Measurements from ENCODE around the gene MCM5.

Gene MCM5

DNA sequence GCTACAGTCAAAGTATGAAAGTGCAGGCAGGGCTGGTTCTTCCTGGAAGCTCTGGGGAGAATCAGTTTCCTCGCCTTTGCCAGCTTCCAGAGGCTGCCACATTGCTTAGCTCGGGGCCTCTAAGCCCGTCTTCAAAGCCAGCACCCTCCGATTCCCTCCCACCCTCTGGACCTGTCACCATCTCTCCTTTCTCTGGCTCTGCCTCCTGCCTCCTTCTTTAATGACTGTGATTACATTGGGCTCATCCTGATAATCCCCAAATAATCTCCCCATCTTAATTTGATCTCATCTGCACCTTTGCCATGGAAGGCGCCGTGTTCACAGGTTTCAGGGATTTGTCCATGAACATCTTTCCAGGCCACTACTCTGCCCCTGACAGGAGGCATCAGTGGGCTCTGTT, 42.5 kb downstream of the MCM5 start:
- Histone ChIP-seq H3K27me3 (no peaks in the 10 kb centered on the region), H3K36me3 (peaks cover 14% of the 10 kb centered on the region), H3K4me1 (ENCODE audit: control insufficient read depth in 1 of 2, insufficient read depth in 1 of 2, low read depth in 1 of 2, low read length in 1 of 2) (no peaks in the 10 kb centered on the region), H3K4me3 (ENCODE audit: low read depth in 1 of 2, low read length in 1 of 2) (no peak overlapping the region), H3K9me3 (no peaks in the 10 kb centered on the region), H3K27ac (no peak overlapping the region)
- TF ChIP-seq, protein P1, sequence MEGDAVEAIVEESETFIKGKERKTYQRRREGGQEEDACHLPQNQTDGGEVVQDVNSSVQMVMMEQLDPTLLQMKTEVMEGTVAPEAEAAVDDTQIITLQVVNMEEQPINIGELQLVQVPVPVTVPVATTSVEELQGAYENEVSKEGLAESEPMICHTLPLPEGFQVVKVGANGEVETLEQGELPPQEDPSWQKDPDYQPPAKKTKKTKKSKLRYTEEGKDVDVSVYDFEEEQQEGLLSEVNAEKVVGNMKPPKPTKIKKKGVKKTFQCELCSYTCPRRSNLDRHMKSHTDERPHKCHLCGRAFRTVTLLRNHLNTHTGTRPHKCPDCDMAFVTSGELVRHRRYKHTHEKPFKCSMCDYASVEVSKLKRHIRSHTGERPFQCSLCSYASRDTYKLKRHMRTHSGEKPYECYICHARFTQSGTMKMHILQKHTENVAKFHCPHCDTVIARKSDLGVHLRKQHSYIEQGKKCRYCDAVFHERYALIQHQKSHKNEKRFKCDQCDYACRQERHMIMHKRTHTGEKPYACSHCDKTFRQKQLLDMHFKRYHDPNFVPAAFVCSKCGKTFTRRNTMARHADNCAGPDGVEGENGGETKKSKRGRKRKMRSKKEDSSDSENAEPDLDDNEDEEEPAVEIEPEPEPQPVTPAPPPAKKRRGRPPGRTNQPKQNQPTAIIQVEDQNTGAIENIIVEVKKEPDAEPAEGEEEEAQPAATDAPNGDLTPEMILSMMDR (IDR thresholded peaks at IDR 0.05) = no peak

DNA sequence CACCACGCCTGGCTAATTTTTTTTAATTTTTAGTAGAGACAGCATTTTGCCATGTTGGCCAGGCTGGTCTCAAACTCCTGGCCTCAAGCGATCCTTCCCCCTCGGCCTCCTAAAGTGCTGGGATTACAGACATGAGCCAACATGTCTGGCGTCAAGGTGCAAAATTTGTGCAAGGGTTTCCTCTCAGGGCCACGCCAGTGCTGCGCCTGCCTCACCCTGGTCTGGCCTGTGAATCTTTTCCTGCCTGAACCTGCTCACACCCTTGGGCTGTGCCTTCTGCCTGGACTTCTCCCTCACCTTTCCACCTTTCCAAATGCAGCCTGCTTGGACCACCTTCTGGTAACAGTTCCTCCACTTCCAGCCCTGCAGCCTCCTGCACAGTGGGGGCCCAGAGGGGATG, 43.4 kb downstream of the MCM5 start:
- no peak overlapping the region for H3K27ac ChIP-seq
- H3K36me3 ChIP-seq = peaks cover 17% of the 10 kb centered on the region
- H3K27me3 ChIP-seq = no peaks in the 10 kb centered on the region
- no peak overlapping the region for H3K4me3 ChIP-seq (ENCODE audit: low read depth in 1 of 2, low read length in 1 of 2)
- no peaks in the 10 kb centered on the region for H3K4me1 ChIP-seq (ENCODE audit: control insufficient read depth in 1 of 2, insufficient read depth in 1 of 2, low read depth in 1 of 2, low read length in 1 of 2)
- TF ChIP-seq, protein P1 (IDR thresholded peaks at IDR 0.05) = no peak
- no peaks in the 10 kb centered on the region for H3K9me3 ChIP-seq

DNA sequence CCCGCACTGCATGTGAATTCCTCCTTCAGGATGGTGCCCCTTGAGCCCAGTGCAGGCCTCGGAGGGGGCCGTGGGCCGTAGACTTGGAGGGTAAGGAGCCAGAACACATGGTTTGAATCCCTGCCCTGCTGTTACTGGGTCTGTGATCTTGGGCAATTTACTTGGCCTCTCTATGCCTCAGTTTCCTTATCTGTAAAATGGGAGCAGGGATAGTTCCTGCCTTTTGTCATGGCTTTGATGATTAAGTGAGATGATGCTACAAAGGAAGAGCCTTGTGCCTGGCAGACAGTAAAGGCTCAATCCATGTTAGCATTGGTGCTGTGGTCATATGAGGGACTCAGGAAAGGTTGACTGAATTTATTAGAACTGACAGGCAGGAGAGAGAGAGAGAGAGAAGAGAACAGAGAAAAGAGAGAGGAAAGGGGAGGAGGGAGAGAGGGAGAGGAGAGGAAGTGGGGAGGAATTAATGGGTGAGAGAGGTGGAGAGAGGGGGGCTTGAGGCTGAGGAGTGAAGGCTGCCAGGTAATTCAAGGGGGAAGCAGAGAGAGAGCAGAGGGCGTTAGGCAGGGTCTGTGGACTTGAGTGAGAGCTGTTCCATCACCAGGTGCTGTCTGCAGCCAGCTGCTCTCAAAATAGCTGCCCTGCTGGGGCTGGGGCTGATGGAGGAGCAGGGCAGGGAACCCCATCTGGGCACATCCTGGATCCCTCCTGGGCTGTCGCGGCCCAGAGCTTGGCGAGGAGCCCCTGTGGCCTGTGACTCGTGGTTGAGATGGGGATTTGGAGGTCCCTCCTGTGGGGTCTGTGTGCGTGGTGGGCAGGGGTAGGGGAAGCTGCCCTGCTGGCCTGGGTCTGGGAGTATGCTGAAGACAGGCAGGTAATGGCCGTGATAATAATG, 44.1 kb downstream of the MCM5 start:
- Histone ChIP-seq H3K9me3 (no peaks in the 10 kb centered on the region), H3K36me3 (peaks cover 19% of the 10 kb centered on the region), H3K4me3 (ENCODE audit: low read depth in 1 of 2, low read length in 1 of 2) (no peak overlapping the region), H3K27me3 (no peaks in the 10 kb centered on the region), H3K4me1 (ENCODE audit: control insufficient read depth in 1 of 2, insufficient read depth in 1 of 2, low read depth in 1 of 2, low read length in 1 of 2) (no peaks in the 10 kb centered on the region), H3K27ac (no peak overlapping the region)
- TF ChIP-seq, protein P1 (IDR thresholded peaks at IDR 0.05) = no peak

DNA sequence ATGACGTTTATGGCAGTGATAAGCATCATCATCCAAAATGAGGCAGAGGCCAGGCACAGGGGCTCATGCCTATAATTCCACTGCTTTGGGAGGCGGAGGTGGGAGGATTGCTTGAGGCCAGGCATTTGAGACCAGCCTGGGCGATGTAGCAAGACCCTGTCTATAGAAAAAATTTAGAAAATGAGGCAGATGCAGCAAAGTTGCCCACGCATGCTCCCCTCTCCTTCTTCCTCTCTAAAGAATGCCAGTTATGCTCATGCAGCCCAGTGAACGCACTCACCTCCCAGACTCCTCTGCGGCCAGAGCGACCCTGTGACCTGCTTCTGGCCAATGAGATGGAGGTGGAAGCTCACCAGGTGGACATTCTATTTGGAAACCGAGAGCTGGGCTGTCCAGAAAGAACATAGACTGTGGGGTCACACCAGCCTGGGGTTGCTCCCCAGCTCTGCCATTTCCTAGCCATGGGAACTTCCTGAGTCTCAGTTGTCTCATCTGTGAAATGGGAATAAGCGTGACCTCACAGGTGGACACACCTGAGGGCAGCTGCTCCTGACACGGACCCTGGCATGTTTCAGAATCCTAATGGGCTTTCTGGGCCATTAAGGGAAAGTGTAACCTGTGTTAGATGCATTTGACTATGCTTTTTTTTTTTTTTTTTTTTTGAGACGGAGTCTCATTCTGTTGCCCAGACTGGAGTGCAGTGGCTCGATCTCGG, 44.9 kb downstream of the MCM5 start:
- Histone ChIP-seq H3K4me1 (ENCODE audit: control insufficient read depth in 1 of 2, insufficient read depth in 1 of 2, low read depth in 1 of 2, low read length in 1 of 2) (no peaks in the 10 kb centered on the region), H3K27me3 (no peaks in the 10 kb centered on the region), H3K4me3 (ENCODE audit: low read depth in 1 of 2, low read length in 1 of 2) (no peak overlapping the region), H3K36me3 (peaks cover 15% of the 10 kb centered on the region), H3K9me3 (no peaks in the 10 kb centered on the region), H3K27ac (no peak overlapping the region)
- TF ChIP-seq, protein P1 (IDR thresholded peaks at IDR 0.05) = no peak

DNA sequence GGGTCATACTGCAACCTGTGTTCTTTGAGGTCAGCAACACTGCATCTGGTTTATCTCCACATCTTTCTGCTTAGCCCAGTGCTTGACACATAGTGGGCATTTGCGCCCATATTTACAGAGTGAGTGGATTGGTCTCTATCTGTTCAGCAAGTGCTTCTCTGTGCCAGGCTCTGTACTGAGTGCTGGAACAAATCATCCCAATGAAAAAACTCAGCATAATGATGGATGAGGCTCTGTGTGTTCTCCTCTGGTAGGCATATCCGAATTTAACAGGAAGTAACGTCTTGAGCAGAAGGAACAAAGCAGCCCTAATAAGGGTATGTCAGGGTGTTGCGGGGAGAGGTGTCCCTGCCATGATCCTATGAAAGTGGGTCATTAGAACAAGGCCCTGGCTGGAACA, 46.0 kb downstream of the MCM5 start:
- H3K4me1 ChIP-seq (ENCODE audit: control insufficient read depth in 1 of 2, insufficient read depth in 1 of 2, low read depth in 1 of 2, low read length in 1 of 2) = no peaks in the 10 kb centered on the region
- TF ChIP-seq, protein P1 (IDR thresholded peaks at IDR 0.05) = no peak
- no peaks in the 10 kb centered on the region for H3K27me3 ChIP-seq
- no peak overlapping the region for H3K27ac ChIP-seq
- H3K36me3 ChIP-seq = peaks cover 15% of the 10 kb centered on the region
- H3K4me3 ChIP-seq (ENCODE audit: low read depth in 1 of 2, low read length in 1 of 2) = no peak overlapping the region
- H3K9me3 ChIP-seq = no peaks in the 10 kb centered on the region
